ENCODE results near the gene ATP8A2. TPM values are rescaled to one million over a fixed set of nuclear protein-coding genes. Genes with fewer than 3 reads are reported as not detected.
A peak's percentile ranks its signal among the peaks of the same experiment; 100 is the strongest.

The ATP8A2 gene
- total RNA-seq, 2 donors from 2014 or later: 0.41 to 1.6 TPM

GRCh38 chr13:25679936-25680335 lies 308.2 kb downstream of the ATP8A2 start:
- H3K27ac ChIP-seq: no peak overlapping the region
- H3K4me3 ChIP-seq: no peak overlapping the region
- peaks cover 0 to 11% of the 10 kb centered on the region in 2 donors for H3K4me1 ChIP-seq (ENCODE audit: control insufficient read depth in 1 of 2, low read depth in 2 of 2)
- no peak for DNase-seq (ENCODE audit: low spot score)
- H3K9me3 ChIP-seq: no peaks in the 10 kb centered on the region
- H3K27me3 ChIP-seq (replicated peaks; ENCODE audit: insufficient read depth): no peaks in the 10 kb centered on the region
- TF ChIP-seq, protein P1, sequence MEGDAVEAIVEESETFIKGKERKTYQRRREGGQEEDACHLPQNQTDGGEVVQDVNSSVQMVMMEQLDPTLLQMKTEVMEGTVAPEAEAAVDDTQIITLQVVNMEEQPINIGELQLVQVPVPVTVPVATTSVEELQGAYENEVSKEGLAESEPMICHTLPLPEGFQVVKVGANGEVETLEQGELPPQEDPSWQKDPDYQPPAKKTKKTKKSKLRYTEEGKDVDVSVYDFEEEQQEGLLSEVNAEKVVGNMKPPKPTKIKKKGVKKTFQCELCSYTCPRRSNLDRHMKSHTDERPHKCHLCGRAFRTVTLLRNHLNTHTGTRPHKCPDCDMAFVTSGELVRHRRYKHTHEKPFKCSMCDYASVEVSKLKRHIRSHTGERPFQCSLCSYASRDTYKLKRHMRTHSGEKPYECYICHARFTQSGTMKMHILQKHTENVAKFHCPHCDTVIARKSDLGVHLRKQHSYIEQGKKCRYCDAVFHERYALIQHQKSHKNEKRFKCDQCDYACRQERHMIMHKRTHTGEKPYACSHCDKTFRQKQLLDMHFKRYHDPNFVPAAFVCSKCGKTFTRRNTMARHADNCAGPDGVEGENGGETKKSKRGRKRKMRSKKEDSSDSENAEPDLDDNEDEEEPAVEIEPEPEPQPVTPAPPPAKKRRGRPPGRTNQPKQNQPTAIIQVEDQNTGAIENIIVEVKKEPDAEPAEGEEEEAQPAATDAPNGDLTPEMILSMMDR (IDR thresholded peaks at IDR 0.05): no peak
- ATAC-seq (ENCODE audit: insufficient number of reproducible peaks, low FRiP score, low read depth): no peak
- no peaks in the 10 kb centered on the region for H3K36me3 ChIP-seq

DNA sequence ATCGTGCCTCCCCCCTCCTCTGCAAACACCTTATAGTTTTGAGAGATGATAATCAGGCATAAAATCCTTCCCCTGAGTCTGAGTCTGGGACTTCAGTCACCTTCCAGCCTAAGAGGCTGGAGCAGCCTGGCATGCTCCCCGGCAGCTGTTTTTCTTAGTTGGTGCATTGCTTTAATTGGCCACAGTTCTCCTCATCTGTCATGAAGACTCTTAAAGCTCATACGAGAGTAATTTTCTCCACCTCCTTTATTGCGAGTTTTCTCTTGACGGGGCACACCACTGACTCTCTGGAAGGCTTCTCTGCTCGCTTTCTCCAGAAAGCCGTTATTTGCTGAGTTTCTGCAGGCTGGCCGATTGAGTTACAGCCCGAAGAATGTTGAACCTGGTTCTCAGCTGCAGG lies 310.5 kb downstream of the ATP8A2 start:
- Histone ChIP-seq H3K9me3 (no peaks in the 10 kb centered on the region), H3K27ac (no peak overlapping the region), H3K4me3 (peak overlapping the region; percentile 17), H3K4me1 (ENCODE audit: control insufficient read depth in 1 of 2, low read depth in 2 of 2) (peaks cover 0 to 15% of the 10 kb centered on the region in 2 donors), H3K27me3 (replicated peaks; ENCODE audit: insufficient read depth) (no peaks in the 10 kb centered on the region), H3K36me3 (no peaks in the 10 kb centered on the region)
- TF ChIP-seq, protein P1 (IDR thresholded peaks at IDR 0.05): no peak
- ATAC-seq (ENCODE audit: insufficient number of reproducible peaks, low FRiP score, low read depth): no peak
- no peak for DNase-seq (ENCODE audit: low spot score)

DNA sequence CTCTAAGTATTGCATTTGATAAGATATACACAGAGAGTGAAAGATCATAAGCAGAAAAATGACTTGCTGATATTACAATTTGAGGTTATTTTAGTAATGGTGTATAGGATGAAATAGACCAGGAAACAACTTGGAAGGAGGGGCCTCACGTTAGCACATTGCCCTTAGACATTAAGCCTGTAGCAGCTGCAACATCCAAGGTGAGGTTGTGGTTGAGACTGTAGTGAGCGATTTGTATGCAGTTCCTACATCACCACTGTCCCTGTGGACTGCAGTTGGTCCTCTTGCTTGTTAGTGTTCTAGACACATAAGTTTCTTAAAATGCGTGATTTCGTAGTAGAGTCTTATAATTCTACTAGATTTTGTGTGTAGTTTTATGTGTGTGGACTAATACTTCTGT lies 311.3 kb downstream of the ATP8A2 start:
- Histone ChIP-seq H3K9me3 (no peaks in the 10 kb centered on the region), H3K27ac (no peak overlapping the region), H3K4me1 (ENCODE audit: control insufficient read depth in 1 of 2, low read depth in 2 of 2) (peaks cover 0 to 15% of the 10 kb centered on the region in 2 donors), H3K36me3 (no peaks in the 10 kb centered on the region), H3K4me3 (no peak overlapping the region), H3K27me3 (replicated peaks; ENCODE audit: insufficient read depth) (no peaks in the 10 kb centered on the region)
- no peak for ATAC-seq (ENCODE audit: insufficient number of reproducible peaks, low FRiP score, low read depth)
- TF ChIP-seq, protein P1 (IDR thresholded peaks at IDR 0.05): no peak
- no peak for DNase-seq (ENCODE audit: low spot score)

DNA sequence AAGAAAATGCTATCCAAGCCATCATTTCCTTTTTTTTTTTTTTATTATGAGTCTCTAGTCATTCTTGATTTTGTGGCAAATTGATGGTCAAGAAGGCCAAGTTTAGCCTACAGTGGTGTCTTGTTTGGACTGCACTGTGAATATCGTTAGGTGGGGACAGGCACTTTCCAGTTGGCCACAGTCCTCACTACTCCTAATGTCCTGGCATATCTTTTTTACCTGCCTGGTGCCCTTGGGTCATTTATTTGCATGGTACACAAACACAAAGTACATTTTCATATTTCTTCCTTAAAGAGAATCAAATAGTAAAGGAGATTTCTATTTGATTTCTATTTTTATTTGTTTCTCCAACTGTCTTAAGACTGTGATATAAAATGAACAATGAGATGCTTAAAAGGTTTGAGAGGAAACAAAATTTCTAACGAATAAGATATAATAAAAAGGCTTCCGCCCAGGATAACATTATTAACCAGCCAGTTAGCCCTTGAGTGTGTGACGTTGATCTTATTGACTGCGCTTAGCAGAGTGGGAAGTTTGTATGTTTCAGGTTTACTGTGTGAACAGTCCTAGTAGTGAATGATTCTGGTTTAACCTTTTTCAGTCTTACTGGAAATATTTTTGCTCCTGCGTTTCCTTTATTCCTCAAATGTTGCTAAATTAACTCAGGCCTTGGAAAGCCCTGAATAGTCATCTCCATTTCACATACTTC lies 312.0 kb downstream of the ATP8A2 start:
- DNase-seq (ENCODE audit: low spot score): no peak
- Histone ChIP-seq H3K4me3 (no peak overlapping the region), H3K27ac (no peak overlapping the region), H3K27me3 (replicated peaks; ENCODE audit: insufficient read depth) (no peaks in the 10 kb centered on the region), H3K9me3 (no peaks in the 10 kb centered on the region), H3K4me1 (ENCODE audit: control insufficient read depth in 1 of 2, low read depth in 2 of 2) (peaks cover 0 to 15% of the 10 kb centered on the region in 2 donors), H3K36me3 (no peaks in the 10 kb centered on the region)
- TF ChIP-seq, protein P1 (IDR thresholded peaks at IDR 0.05): no peak
- ATAC-seq (ENCODE audit: insufficient number of reproducible peaks, low FRiP score, low read depth): no peak

DNA sequence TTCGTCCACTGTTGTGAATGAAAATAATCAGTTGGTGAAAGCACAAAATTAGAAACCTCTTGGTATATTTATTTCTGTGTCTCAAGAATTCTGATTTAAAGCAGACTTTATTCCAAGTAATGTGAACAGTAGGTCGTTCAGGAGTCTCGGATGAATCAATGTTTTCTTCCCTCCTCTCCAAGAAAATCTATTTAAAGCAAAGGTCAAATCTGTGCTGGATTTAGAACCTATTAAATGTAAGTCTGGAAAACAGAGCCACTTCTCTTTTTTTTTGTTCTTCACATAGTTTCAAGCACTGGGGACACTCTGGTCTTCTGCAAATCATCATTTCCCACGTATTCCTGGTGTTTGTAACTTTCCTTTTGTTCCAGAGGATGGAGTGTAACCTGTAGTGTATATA lies 312.7 kb downstream of the ATP8A2 start:
- Histone ChIP-seq H3K27me3 (replicated peaks; ENCODE audit: insufficient read depth) (no peaks in the 10 kb centered on the region), H3K4me1 (ENCODE audit: control insufficient read depth in 1 of 2, low read depth in 2 of 2) (peaks cover 0 to 15% of the 10 kb centered on the region in 2 donors), H3K27ac (no peak overlapping the region), H3K36me3 (no peaks in the 10 kb centered on the region), H3K4me3 (no peak overlapping the region), H3K9me3 (no peaks in the 10 kb centered on the region)
- ATAC-seq (ENCODE audit: insufficient number of reproducible peaks, low FRiP score, low read depth) (no peak), DNase-seq (ENCODE audit: low spot score) (no peak)
- TF ChIP-seq, protein P1 (IDR thresholded peaks at IDR 0.05): no peak
